HS-5 (cell line): ENCODE measurements around the gene CAPN5.

ENCODE experiments used
- DNase-seq: peaks from one replicate; pipeline ENCODE4 v3.0.0-alpha.2; 2012; ENCODE audit warnings: low read depth

CAPN5 gene

GRCh38 chr11:77152846-77153245 lies 86.1 kb downstream of the CAPN5 start:
- DNase-seq = no peak

- DNase-seq = no peak
Observed at GRCh38 chr11:77153276-77154185, 86.8 kb downstream of the CAPN5 start.

GRCh38 chr11:77154381-77155081 lies 87.8 kb downstream of the CAPN5 start:
- DNase-seq = no peak

GRCh38 chr11:77155082-77155475 lies 88.3 kb downstream of the CAPN5 start:
- no peak for DNase-seq

- DNase-seq = no peak
Observed at GRCh38 chr11:77155556-77156130, 88.9 kb downstream of the CAPN5 start.

GRCh38 chr11:77156396-77157195 lies 89.8 kb downstream of the CAPN5 start:
- no peak for DNase-seq

- DNase-seq = no peak
Observed at GRCh38 chr11:77158041-77158695, 91.4 kb downstream of the CAPN5 start.

GRCh38 chr11:77159219-77159936 lies 92.6 kb downstream of the CAPN5 start:
- no peak for DNase-seq

- no peak for DNase-seq
Observed at GRCh38 chr11:77159937-77160495, 93.2 kb downstream of the CAPN5 start.

GRCh38 chr11:77163271-77163670 lies 96.5 kb downstream of the CAPN5 start:
- DNase-seq = no peak

- DNase-seq = no peak
Observed at GRCh38 chr11:77165066-77165465, 98.3 kb downstream of the CAPN5 start.

- DNase-seq = no peak
Observed at GRCh38 chr11:77166021-77166420, 99.2 kb downstream of the CAPN5 start.

GRCh38 chr11:77167111-77167626 lies 100.4 kb downstream of the CAPN5 start:
- no peak for DNase-seq

GRCh38 chr11:77167791-77168190 lies 101.0 kb downstream of the CAPN5 start:
- no peak for DNase-seq

GRCh38 chr11:77170107-77170506 lies 103.3 kb downstream of the CAPN5 start:
- no peak for DNase-seq

- no peak for DNase-seq
Observed at GRCh38 chr11:77171254-77171653, 104.5 kb downstream of the CAPN5 start.

GRCh38 chr11:77171885-77172665 lies 105.3 kb downstream of the CAPN5 start:
- no peak for DNase-seq

- no peak for DNase-seq
Observed at GRCh38 chr11:77172666-77172982, 105.9 kb downstream of the CAPN5 start.

GRCh38 chr11:77173494-77173893 lies 106.7 kb downstream of the CAPN5 start:
- no peak for DNase-seq

GRCh38 chr11:77174559-77174958 lies 107.8 kb downstream of the CAPN5 start:
- DNase-seq = no peak
